ENCODE results near the gene SLC25A4. TPM values are rescaled to one million over a fixed set of nuclear protein-coding genes. Genes with fewer than 3 reads are reported as not detected.

Gene SLC25A4
- total and polyA plus RNA-seq, 2 of the 4 experiments (the other 2 are of a cell fraction): 16.0 to 21.6 TPM

DNA sequence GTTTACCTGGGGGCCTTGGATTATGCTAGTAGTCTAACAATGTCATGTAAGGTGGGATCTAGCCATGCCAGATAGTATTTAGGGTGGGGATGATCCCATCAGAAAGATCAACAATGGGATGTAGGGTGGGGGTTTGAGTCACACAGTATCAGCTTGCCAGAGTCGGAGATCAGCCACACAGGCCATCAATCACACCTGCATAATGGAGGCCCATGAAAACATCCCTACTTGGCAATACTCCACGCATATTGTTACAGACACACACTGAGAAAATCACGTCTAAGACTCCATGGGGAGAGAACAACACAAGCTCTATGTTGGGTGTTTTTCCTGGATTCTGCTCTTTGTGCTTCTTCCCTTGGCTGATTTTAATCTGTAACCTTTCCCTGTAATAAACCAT lies 49.5 kb upstream of the SLC25A4 start:
- Histone ChIP-seq H2BK5ac (ENCODE audit: low read depth, low read length, poor library complexity, severe bottlenecking) (no peak overlapping the region), H4K8ac (ENCODE audit: low read depth in 2 of 2, low read length in 2 of 2) (no peak overlapping the region), H3K4ac (ENCODE audit: low read depth, low read length) (no peak overlapping the region), H3K23ac (ENCODE audit: low read depth, low read length) (no peak overlapping the region), H3K9me1 (ENCODE audit: insufficient read depth, low read length) (no peaks in the 10 kb centered on the region), H2BK120ac (ENCODE audit: low read depth, low read length) (no peak overlapping the region), H4K20me1 (ENCODE audit: insufficient read depth, low read length) (no peaks in the 10 kb centered on the region), H2AK5ac (ENCODE audit: low read depth, low read length) (no peak overlapping the region), H3K14ac (replicated peaks; ENCODE audit: low read depth, low read length) (no peak overlapping the region), H3K36me3 (ENCODE audit: control insufficient read depth, insufficient read depth, low read length) (no peaks in the 10 kb centered on the region), H3K9me3 (ENCODE audit: control insufficient read depth, insufficient read depth, low read length) (no peaks in the 10 kb centered on the region), H4K91ac (ENCODE audit: insufficient read depth, low read depth, low read length) (no peak overlapping the region), H3K27me3 (ENCODE audit: control insufficient read depth, insufficient read depth, low read length) (peaks cover 14% of the 10 kb centered on the region), H2BK20ac (ENCODE audit: low read depth, low read length) (no peak overlapping the region), H3K27ac (ENCODE audit: insufficient read depth, low read length) (no peak overlapping the region), H3K4me2 (ENCODE audit: low read depth, low read length) (no peak overlapping the region), H2BK15ac (ENCODE audit: low read depth, low read length) (no peak overlapping the region), H3K18ac (ENCODE audit: low read depth, low read length) (no peak overlapping the region), H3K4me1 (ENCODE audit: control insufficient read depth, insufficient read depth, low read length) (no peaks in the 10 kb centered on the region), H3K4me3 (ENCODE audit: insufficient read depth, low read depth, low read length) (no peak overlapping the region), H4K5ac (ENCODE audit: low read depth, low read length) (no peak overlapping the region), H3K9ac (ENCODE audit: low read depth, low read length) (no peak overlapping the region), H2AK9ac (replicated peaks; ENCODE audit: low read depth, low read length, poor library complexity) (no peak overlapping the region), H2AFZ (replicated peaks; ENCODE audit: low read length, poor library complexity) (no peak overlapping the region), H3K79me1 (ENCODE audit: low read depth in 1 of 2, low read length in 2 of 2) (no peaks in the 10 kb centered on the region), H3K56ac (ENCODE audit: extremely low read depth, insufficient read depth, low read length) (no peak overlapping the region)
- DNase-seq (no peak), ATAC-seq (ENCODE audit: low read depth) (no peak)
- in situ Hi-C loops (cut with MboI; ENCODE audit: low sequenced_read_pairs): no loop called here
- CTCF ChIA-PET: no interaction called here
- dilution Hi-C loops (cut with HindIII; ENCODE audit: low sequenced_read_pairs, unreplicated experiment): no loop called here
- TF ChIP-seq SMC3 (IDR thresholded peaks at IDR 0.05; ENCODE audit: low read depth, low read length) (no peak), RAD21 (IDR thresholded peaks at IDR 0.05; ENCODE audit: low read length) (no peak)
- POLR2A ChIA-PET (ENCODE audit: unreplicated experiment): no interaction called here
- intact Hi-C loops (cut with micrococcal nuclease): no loop called here
- no CpG with 5 or more reads among the region's 3 CpGs for WGBS, 2 experiments (ENCODE audit: extremely low coverage in 2 of 2, insufficient read length in 1 of 2)
- no TSS peak for BruUV-seq (replicated peaks)

All from IMR-90 (cell line).